ENCODE measurements around the gene KCNIP1.

Gene KCNIP1

DNA sequence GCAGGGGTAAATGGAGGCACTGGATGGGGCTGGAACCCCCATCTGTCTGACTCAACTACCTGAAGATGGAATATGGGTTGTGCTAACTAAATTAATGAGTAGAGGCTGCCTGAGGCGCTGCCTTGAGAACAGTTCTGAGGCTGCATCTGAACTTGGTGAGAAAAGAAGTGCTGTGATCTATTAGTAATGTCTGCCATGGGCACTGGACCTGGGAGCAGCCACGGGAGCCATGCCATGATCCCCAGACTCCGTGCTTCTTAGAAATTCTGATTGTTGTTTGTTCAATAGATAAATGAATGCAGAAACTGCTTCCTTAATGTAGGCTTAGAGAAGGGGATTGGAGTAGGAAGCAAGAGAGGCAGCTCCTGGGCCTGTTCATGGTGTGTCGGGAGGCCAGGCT, 80.2 kb downstream of the KCNIP1 start:
- no peak for DNase-seq (ENCODE audit: extremely low spot score, insufficient read length, low read depth)
- FAIRE-seq: no peak

GRCh38 chr5:170584450-170585058, 80.7 kb downstream of the KCNIP1 start:
- no peak for DNase-seq (ENCODE audit: extremely low spot score, insufficient read length, low read depth)
- no peak for FAIRE-seq

- DNase-seq (ENCODE audit: extremely low spot score, insufficient read length, low read depth) (no peak), FAIRE-seq (no peak)
Measured at GRCh38 chr5:170585273-170585948, 81.6 kb downstream of the KCNIP1 start.

GRCh38 chr5:170587808-170588207, 84.0 kb downstream of the KCNIP1 start:
- no peak for FAIRE-seq
- DNase-seq (ENCODE audit: extremely low spot score, insufficient read length, low read depth): no peak

GRCh38 chr5:170589643-170590042, 85.8 kb downstream of the KCNIP1 start:
- DNase-seq (ENCODE audit: extremely low spot score, insufficient read length, low read depth) (no peak), FAIRE-seq (no peak)

DNA sequence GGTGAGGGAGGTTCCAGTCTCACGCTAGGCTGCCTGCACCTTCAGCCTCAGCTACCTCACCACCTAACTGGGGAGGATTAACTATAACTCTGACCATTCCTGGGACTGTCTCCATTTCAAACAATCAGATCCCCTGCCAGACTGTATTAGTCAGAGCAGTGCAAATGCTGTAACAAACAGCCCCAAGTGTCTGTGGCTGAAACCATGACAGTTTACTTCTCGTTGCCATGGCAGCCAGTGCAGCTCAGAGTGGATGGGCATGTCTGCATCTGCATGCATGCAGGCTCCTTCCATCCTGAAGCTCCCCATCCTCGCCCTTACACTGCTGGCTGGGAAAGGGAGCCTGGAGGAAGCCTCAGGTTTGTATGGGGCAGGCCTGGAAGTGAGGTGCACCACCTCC, 86.7 kb downstream of the KCNIP1 start:
- DNase-seq (ENCODE audit: extremely low spot score, insufficient read length, low read depth): no peak

GRCh38 chr5:170591054-170591453, 87.2 kb downstream of the KCNIP1 start:
- no peak for FAIRE-seq

More for the DNA sequence above, 86.7 kb downstream of the KCNIP1 start:
- no peak for FAIRE-seq

DNA sequence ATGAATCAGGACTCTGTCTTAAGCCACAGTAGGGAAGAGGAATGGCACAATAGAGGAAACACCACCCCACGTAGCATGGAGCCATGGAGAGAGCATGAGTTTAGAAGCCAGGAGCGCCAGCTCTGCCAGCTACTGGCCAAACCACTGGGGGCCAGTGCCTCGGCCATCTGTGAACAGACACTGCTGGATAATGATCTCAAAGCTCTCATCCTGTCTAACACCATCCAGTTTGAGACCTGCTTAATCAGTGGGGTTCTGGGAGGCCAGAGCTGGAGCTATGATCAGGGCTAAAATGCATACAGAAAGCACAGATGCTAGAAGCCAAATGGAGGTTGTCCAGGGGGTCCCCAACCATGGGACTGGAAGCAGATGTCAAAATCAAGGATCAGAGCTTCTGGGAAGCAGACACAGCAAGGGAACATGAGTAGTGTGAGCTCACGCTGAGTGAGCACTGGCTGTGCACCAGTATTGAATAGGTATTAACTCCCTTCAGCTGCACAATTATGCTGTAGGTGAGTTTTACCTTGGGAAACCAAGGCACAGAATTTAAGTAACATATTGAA, 92.7 kb downstream of the KCNIP1 start:
- DNase-seq (ENCODE audit: extremely low spot score, insufficient read length, low read depth) (no peak), FAIRE-seq (no peak)

More at GRCh38 chr5:170591054-170591453, 87.2 kb downstream of the KCNIP1 start:
- no peak for DNase-seq (ENCODE audit: extremely low spot score, insufficient read length, low read depth)

DNA sequence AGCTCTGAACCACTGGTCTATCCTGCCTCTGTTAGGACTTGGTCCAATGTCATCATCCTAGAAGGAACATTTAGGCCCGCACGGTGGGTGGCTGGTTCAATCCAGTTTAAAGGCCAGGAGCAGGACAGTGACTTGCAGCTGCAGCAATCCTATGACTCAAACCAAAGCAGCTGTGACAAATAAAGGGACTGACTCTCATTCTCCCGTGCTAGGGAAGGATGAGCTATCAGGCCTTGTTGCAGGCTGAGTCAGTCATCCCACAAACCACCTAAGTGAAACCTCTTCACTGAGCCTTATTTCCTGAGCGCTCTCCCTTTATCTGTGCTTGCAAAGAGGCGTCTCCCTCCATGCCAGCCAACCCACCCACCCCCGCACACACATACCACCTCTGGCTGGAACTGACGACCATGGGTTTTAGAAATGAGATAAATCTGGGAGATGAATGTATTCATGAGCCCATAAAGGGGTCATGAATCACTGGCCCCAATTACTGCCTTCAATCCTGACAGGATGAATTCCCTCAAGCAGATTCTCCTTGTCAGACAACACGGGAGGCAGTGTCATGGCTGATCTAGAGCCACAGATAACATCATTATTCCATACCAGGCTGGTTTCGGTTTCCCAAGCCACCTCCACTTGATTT, 93.4 kb downstream of the KCNIP1 start:
- DNase-seq (ENCODE audit: extremely low spot score, insufficient read length, low read depth) (no peak), FAIRE-seq (no peak)

DNA sequence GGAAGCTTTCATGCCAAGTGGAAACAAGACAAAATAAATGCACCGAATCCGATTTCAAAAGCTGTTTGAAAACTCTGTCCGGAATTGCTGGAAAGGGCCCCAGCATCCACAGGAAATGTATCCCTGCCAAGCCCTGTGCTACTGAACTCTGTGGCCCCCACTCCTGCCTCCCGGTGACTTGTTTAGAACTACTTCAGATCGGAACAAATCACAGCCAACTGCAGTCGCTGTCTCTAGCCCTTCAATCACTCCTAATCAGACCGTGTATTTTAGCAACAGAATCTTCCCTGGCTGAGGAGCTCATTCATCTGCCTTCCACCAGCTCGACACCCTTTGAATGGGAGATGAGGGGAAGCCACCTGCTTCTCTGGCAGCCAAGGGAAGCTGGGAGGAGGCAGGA, 94.1 kb downstream of the KCNIP1 start:
- no peak for FAIRE-seq

GRCh38 chr5:170599756-170600155, 95.9 kb downstream of the KCNIP1 start:
- no peak for DNase-seq (ENCODE audit: extremely low spot score, insufficient read length, low read depth)
- no peak for FAIRE-seq

More for the DNA sequence above, 94.1 kb downstream of the KCNIP1 start:
- DNase-seq (ENCODE audit: extremely low spot score, insufficient read length, low read depth): no peak

- no peak for FAIRE-seq
- DNase-seq (ENCODE audit: extremely low spot score, insufficient read length, low read depth): no peak
Measured at GRCh38 chr5:170601619-170602018, 97.8 kb downstream of the KCNIP1 start.

- no peak for FAIRE-seq
- DNase-seq (ENCODE audit: extremely low spot score, insufficient read length, low read depth): no peak
Measured at GRCh38 chr5:170603109-170603508, 99.3 kb downstream of the KCNIP1 start.

- peak; percentile 29 for FAIRE-seq
- DNase-seq (ENCODE audit: extremely low spot score, insufficient read length, low read depth): peak; percentile 44
Measured at GRCh38 chr5:170603578-170604565, 100.1 kb downstream of the KCNIP1 start.

DNA sequence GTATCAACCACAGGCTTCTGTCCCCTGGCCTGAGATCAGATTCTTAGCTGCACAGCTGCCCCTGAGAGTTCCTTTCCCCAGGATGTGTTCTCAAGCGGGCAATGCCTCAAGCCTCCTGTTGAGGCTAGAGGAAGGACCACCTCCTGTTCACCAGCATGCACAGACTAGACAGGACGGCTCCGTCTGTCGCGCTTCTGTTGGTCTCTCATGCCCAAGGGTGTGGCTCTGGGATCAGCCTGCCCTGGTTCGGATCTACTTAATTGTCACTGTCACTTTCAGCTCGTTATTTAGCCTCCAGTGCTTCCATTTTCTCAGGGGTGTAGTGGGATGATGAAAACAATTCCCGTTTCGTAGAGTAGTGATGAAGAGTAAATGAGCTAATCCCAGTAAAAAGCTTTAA, 103.1 kb downstream of the KCNIP1 start:
- no peak for FAIRE-seq
- no peak for DNase-seq (ENCODE audit: extremely low spot score, insufficient read length, low read depth)

- no peak for FAIRE-seq
- DNase-seq (ENCODE audit: extremely low spot score, insufficient read length, low read depth): no peak
Measured at GRCh38 chr5:170611449-170612090, 107.8 kb downstream of the KCNIP1 start.

GRCh38 chr5:170612256-170612678, 108.4 kb downstream of the KCNIP1 start:
- FAIRE-seq (no peak), DNase-seq (ENCODE audit: extremely low spot score, insufficient read length, low read depth) (no peak)

- DNase-seq (ENCODE audit: extremely low spot score, insufficient read length, low read depth): no peak
- no peak for FAIRE-seq
Measured at GRCh38 chr5:170614065-170614490, 110.3 kb downstream of the KCNIP1 start.

DNA sequence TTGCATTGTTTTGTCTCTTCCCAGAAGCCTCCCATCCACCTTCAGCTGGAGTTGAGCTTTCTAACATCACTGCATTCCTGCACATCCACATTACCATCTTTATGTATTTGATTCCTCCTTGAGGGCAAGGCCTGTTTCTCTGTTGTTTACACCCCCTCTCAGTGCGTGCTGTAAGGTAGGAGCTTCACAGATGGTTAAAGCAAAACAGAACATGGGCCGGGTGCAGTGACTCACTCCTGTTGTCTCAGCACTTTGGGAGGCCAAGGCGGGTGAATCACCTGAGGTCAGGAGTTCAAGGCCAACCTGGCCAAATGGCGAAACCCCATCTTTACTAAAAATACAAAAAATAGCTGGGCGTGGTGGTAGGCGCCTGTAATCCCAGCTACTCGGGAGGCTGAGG, 110.9 kb downstream of the KCNIP1 start:
- DNase-seq (ENCODE audit: extremely low spot score, insufficient read length, low read depth) (no peak), FAIRE-seq (no peak)

All from GM18507 (cell line).